ENCODE results near the gene TMEM163.

Gene TMEM163

DNA sequence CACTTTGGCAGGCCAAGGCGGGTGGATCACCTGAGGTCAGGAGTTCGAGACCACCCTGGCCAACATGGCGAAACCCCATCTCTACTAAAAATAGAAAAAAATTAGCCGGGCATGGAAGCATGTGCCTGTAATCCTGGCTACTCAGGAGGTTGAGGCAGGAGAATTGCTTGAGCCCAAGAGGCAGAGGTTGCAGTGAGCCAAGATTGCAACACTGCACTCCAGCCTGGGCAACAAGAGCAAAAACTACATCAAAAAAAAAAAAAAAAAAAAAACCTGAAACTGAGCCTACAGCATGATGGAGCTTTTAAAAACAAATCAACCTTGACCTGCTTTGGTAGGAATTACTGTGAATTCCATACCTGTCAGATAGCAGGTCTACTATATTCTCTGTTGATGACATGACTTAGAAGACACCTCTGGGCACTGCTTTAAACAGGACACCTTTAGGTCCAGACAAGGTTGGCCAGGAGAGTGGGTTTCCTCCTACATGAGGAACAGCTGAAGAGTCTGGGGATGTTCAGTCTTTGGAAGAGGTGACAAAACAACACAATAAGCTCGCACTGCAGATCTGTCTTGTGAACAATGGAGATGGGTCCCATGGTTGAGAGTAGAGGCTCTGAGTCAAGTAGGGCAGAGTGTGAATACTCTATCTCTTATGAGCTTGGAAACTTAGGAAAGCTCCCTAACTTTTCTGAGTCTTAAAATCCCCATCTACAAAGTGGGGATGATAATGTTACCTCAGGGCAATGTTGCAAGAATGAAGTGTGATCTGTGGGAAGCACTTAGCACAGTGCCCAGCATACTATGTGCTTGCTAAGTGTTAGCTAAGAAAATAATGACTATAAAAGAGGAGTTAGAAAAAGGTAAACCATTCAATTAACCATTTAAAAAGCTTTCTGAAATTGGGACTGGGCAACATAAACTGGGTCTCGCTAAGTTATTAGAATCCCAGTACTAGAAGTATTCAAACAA, 25.2 kb downstream of the TMEM163 start:
- in situ Hi-C loops (cut with MboI; ENCODE audit: low sequenced_read_pairs), result no loop called here

DNA sequence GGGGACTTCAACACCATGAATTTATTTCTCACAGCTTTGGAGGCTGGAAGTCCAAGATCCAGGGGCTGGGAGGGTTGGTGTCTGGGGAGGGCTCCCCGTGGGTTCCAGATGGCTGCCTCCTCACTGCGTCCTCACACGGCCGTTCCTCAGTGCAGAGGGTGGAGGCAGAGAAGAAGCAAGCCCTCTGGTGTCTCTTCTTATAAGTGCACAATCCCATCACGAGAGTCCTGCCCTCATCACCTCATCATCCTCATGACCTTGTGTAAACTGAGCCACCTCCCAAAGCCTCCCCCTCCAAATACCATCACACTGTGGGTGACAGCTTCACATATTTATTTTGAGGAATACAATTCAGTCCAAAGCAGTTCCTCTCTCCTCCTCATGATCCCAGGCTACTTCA, 26.3 kb downstream of the TMEM163 start:
- in situ Hi-C loops (cut with MboI; ENCODE audit: low sequenced_read_pairs), result no loop called here

- in situ Hi-C loops (cut with MboI; ENCODE audit: low sequenced_read_pairs), result no loop called here
These were observed 28.1 kb downstream of the TMEM163 start for GRCh38 chr2:134690629-134691215.

DNA sequence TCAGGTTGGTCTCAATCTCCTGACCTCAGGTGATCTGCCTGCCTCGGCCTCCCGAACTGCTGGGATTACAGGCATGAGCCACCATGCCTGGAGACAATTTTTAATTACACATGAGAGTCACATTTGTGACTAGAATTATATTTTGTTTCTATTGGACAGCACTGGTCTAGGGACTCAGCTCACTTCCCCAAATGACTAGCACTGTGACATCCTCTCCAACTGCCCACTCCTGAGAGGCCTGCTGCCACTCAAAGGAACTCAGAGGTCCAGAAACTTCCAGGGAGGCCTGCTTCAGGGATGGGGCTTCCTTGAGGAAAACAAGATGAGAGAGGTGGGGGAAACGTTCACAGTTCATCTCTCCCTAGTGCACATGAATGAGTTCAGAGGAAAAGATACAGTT, 29.5 kb downstream of the TMEM163 start:
- in situ Hi-C loops (cut with MboI; ENCODE audit: low sequenced_read_pairs), result no loop called here

- in situ Hi-C loops (cut with MboI; ENCODE audit: low sequenced_read_pairs), result no loop called here
These were observed 32.8 kb downstream of the TMEM163 start for GRCh38 chr2:134685967-134686366.

- in situ Hi-C loops (cut with MboI; ENCODE audit: low sequenced_read_pairs), result no loop called here
These were observed 35.2 kb downstream of the TMEM163 start for GRCh38 chr2:134683561-134684112.

GRCh38 chr2:134682726-134683125, 36.1 kb downstream of the TMEM163 start:
- in situ Hi-C loops (cut with MboI; ENCODE audit: low sequenced_read_pairs), result no loop called here

- in situ Hi-C loops (cut with MboI; ENCODE audit: low sequenced_read_pairs), result no loop called here
These were observed 37.6 kb downstream of the TMEM163 start for GRCh38 chr2:134681201-134681600.

DNA sequence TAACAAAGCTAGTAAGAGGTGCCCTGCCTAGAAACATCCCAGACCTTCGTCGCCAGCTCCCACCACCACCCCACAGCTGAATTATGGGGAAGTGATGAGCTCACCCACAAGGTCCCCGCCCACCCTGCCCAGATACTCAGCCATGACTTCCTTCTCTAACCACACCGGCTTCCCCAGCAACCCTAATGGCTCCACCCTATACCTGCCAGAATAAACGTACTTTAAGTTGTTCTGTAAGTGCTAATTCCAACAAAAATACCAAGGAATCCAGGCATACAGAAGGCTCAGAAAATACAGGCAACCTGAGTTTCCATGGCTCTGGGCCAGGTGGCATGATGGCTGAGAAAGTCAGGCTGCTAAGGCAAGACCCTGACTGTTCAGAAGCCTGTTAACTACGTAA, 39.1 kb downstream of the TMEM163 start:
- in situ Hi-C loops (cut with MboI; ENCODE audit: low sequenced_read_pairs), result no loop called here

- in situ Hi-C loops (cut with MboI; ENCODE audit: low sequenced_read_pairs), result no loop called here
These were observed 39.5 kb downstream of the TMEM163 start for GRCh38 chr2:134679294-134679693.

- in situ Hi-C loops (cut with MboI; ENCODE audit: low sequenced_read_pairs), result no loop called here
These were observed 40.7 kb downstream of the TMEM163 start for GRCh38 chr2:134677856-134678756.

DNA sequence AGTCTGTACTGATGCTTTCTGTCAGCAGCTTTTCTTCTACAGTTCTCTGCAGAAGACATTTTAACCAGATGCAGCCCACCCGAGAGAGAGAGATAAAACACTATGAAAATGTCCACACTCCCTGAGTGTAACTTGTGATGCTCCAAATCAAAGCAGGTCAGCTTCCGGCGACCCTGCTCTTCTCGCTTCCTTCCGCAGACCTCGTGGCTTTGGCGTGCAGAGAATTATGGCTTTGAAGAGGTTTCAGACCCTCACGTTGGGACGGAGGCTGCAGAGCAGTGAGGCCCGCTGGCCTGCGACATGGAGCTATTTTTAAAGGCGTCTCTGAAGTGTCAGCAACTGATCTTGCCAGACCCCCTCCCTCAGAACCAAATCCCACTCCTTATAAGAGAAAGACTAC, 41.8 kb downstream of the TMEM163 start:
- in situ Hi-C loops (cut with MboI; ENCODE audit: low sequenced_read_pairs), result no loop called here

GRCh38 chr2:134675314-134675713, 43.5 kb downstream of the TMEM163 start:
- in situ Hi-C loops (cut with MboI; ENCODE audit: low sequenced_read_pairs), result no loop called here

- in situ Hi-C loops (cut with MboI; ENCODE audit: low sequenced_read_pairs), result no loop called here
These were observed 44.1 kb downstream of the TMEM163 start for GRCh38 chr2:134674687-134675086.

DNA sequence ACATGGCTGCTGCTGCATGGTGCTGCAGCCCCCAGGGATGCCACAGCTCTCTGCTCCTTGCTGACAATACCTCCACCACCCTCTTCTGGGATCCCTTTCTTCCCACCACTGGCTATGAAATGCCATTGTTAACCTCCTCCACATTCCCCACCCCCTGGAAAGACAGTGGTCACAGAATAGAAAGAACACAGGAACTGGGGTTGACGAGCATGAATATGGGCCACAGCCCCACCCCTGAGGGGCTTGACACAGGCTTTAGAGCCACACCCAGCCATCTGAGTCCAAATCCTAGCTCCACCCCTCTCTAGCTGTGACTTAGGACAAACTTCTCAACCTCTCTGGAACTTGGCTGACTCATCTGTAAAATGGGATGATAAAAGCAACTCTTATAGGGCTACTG, 47.3 kb downstream of the TMEM163 start:
- in situ Hi-C loops (cut with MboI; ENCODE audit: low sequenced_read_pairs), result no loop called here

GRCh38 chr2:134670955-134671354, 47.8 kb downstream of the TMEM163 start:
- in situ Hi-C loops (cut with MboI; ENCODE audit: low sequenced_read_pairs), result no loop called here

DNA sequence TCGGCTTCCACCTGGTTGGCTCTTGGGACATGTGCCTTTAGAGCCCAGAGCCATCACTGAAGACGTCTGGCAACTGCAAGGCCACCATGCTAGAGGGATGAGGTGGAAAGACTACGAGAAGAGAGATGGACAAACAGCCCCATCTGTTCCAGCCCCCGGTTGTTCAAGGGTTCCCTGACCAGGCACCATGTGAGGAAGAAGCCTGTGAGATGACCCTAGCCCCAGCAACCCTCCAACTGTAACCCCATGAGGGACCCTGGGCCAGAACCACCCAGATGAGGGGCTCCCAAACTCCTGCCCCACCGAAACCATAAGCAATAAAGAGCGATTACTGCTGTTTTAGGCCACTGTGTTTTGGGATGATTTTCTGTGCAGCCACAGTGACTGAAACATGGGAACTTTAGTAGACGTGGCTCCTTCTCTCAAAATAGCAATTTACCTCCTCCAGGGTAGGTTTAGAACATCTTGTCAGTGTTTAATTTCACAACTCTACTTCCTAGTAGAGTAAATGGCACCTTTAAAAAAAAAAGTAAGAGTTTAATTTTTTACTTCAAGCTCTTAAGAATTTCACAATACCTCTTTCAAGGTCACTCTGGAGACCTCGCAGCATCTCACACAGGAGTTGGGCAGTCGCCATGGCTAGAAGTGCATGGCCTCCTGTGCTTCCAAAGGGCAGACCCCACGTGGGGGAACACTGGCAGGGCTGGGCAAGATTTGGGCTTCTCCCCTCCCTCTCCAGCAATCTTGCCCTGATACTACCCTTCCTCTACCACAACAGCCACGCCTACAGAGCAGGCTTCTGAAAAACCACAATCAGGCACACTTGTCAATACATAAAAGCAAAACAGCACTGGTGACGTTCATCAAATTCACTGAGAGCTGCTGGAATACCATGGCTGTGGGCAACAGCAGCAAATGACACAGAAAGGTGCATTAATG, 48.8 kb downstream of the TMEM163 start:
- in situ Hi-C loops (cut with MboI; ENCODE audit: low sequenced_read_pairs), result no loop called here

GRCh38 chr2:134668821-134669220, 50.0 kb downstream of the TMEM163 start:
- in situ Hi-C loops (cut with MboI; ENCODE audit: low sequenced_read_pairs), result no loop called here

DNA sequence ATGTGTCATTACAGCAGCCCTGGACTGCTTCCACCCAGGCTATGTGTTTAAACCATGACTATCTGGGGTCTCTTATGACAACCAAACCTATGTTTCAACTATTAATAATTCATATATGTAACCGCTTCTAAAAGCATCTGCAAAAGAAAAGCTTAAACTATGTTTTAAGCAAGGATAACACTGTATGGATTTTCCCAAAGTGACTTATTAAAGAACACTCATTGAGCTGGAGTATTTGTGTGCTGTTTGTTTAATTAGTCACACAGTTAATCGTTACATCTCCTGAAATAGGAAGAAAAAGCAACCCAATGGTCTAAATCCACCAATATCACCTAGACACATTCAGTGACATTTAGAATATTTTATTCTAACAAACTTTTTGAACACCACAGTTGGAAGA, 51.3 kb downstream of the TMEM163 start:
- in situ Hi-C loops (cut with MboI; ENCODE audit: low sequenced_read_pairs), result no loop called here

DNA sequence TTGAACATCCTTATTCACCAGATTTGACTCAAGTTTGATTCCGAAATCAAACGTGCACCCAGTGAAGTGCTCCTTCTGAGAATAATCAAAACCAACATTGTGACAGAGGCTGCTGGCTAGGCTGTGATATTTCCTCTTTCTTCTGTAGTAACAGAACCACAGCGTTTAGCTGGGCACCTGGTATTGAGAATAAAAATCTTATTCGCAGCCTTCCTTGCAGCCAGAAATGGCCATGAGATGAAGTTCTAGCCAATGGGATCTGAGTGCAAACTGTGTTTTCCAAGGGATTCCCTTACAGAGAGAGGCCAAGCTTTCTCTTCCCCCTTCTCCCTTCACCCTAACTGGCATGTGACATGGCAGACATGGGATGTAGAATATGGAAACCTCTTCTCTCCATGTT, 51.7 kb downstream of the TMEM163 start:
- in situ Hi-C loops (cut with MboI; ENCODE audit: low sequenced_read_pairs), result no loop called here
